ENCODE results near the gene CLSTN1. TPM values are rescaled to one million over a fixed set of nuclear protein-coding genes. Genes with fewer than 3 reads are reported as not detected.

CLSTN1 gene
- total RNA-seq, 3 donors from 2014 or later (not counting 1 experiment from before 2014, with no cell fraction given) = 83.1 to 114 (median 94.5) TPM

- no peaks in the 10 kb centered on the region for H3K27me3 Mint-ChIP-seq (ENCODE audit: low read depth in 2 of 2)
- no peak for DNase-seq
- H3K36me3 Mint-ChIP-seq = peaks cover 6% of the 10 kb centered on the region
- H3K4me3 Mint-ChIP-seq = no peak overlapping the region
- H3K9me3 ChIP-seq (ENCODE audit: control insufficient read depth, insufficient read depth, low read length) = no peaks in the 10 kb centered on the region
- H3K4me3 ChIP-seq (ENCODE audit: low read length) = no peak overlapping the region
- no peak for ATAC-seq
- intact Hi-C loops (cut with micrococcal nuclease) = no loop called here
- peaks cover 67% of the 10 kb centered on the region for H3K4me1 ChIP-seq (ENCODE audit: control insufficient read depth, insufficient read depth, low read length)
- peak overlapping the region; percentile 88 to 89 for H3K27ac Mint-ChIP-seq
- no peaks in the 10 kb centered on the region for H3K9me3 Mint-ChIP-seq
- H3K4me1 Mint-ChIP-seq = peaks cover 33 to 50% of the 10 kb centered on the region in 2 donors
- no peaks in the 10 kb centered on the region for H3K27me3 ChIP-seq (ENCODE audit: control insufficient read depth, insufficient read depth, low read length)
- no peak for TF ChIP-seq CTCF (IDR thresholded peaks at IDR 0.05)
- peaks cover 36% of the 10 kb centered on the region for H3K36me3 ChIP-seq (ENCODE audit: control insufficient read depth, insufficient read depth, low read length)
- no peak overlapping the region for H3K27ac ChIP-seq (ENCODE audit: low read length)
- WGBS (ENCODE audit: insufficient coverage) = 96% methylated on average over 8 of the region's 8 CpGs
Measured at GRCh38 chr1:9710037-9710436, 113.7 kb downstream of the CLSTN1 start.

GRCh38 chr1:9706178-9706577 is 117.6 kb downstream of the CLSTN1 start:
- intact Hi-C loops (cut with micrococcal nuclease) = no loop called here
- Histone ChIP-seq H3K27me3 (ENCODE audit: control insufficient read depth, insufficient read depth, low read length) (no peaks in the 10 kb centered on the region), H3K4me1 (ENCODE audit: control insufficient read depth, insufficient read depth, low read length) (peaks cover 64% of the 10 kb centered on the region), H3K4me3 (ENCODE audit: low read length) (no peak overlapping the region), H3K36me3 (ENCODE audit: control insufficient read depth, insufficient read depth, low read length) (peaks cover 13% of the 10 kb centered on the region), H3K9me3 (ENCODE audit: control insufficient read depth, insufficient read depth, low read length) (no peaks in the 10 kb centered on the region), H3K27ac (ENCODE audit: low read length) (peak overlapping the region; percentile 18)
- 90% methylated on average over 4 of the region's 4 CpGs for WGBS (ENCODE audit: insufficient coverage)
- no peak overlapping the region for H3K4me3 Mint-ChIP-seq
- DNase-seq (no peak), ATAC-seq (no peak)
- H3K9me3 Mint-ChIP-seq = no peaks in the 10 kb centered on the region
- no peak for TF ChIP-seq CTCF (IDR thresholded peaks at IDR 0.05)
- peaks cover 6% of the 10 kb centered on the region for H3K36me3 Mint-ChIP-seq
- H3K27me3 Mint-ChIP-seq (ENCODE audit: low read depth in 2 of 2) = no peaks in the 10 kb centered on the region
- H3K27ac Mint-ChIP-seq = peak overlapping the region; percentile 89 to 94
- peaks cover 40 to 53% of the 10 kb centered on the region in 2 donors for H3K4me1 Mint-ChIP-seq

- no peaks in the 10 kb centered on the region for H3K9me3 Mint-ChIP-seq
- ATAC-seq = peak in 2 of 3 donors; percentile 57 to 61
- peaks cover 5% of the 10 kb centered on the region for H3K36me3 Mint-ChIP-seq
- Histone ChIP-seq H3K9me3 (ENCODE audit: control insufficient read depth, insufficient read depth, low read length) (no peaks in the 10 kb centered on the region), H3K4me3 (ENCODE audit: low read length) (no peak overlapping the region), H3K4me1 (ENCODE audit: control insufficient read depth, insufficient read depth, low read length) (peaks cover 65% of the 10 kb centered on the region), H3K36me3 (ENCODE audit: control insufficient read depth, insufficient read depth, low read length) (peaks cover 14% of the 10 kb centered on the region), H3K27me3 (ENCODE audit: control insufficient read depth, insufficient read depth, low read length) (no peaks in the 10 kb centered on the region), H3K27ac (ENCODE audit: low read length) (peak overlapping the region; percentile 18)
- 26% methylated on average over 6 of the region's 8 CpGs for WGBS (ENCODE audit: insufficient coverage)
- H3K4me3 Mint-ChIP-seq = peak overlapping the region; percentile 82
- H3K4me1 Mint-ChIP-seq = peaks cover 39 to 56% of the 10 kb centered on the region in 2 donors
- DNase-seq = no peak
- intact Hi-C loops (cut with micrococcal nuclease) = no loop called here
- no peaks in the 10 kb centered on the region for H3K27me3 Mint-ChIP-seq (ENCODE audit: low read depth in 2 of 2)
- peak overlapping the region; percentile 89 to 94 for H3K27ac Mint-ChIP-seq
- TF ChIP-seq CTCF (IDR thresholded peaks at IDR 0.05) = no peak
Measured at GRCh38 chr1:9705337-9706093, 118.2 kb downstream of the CLSTN1 start.

Measured in natural killer cell (primary cell).